Vagina (tissue), 2 donors: Measurements from ENCODE around the gene BRSK2. TPM values are rescaled to one million over a fixed set of nuclear protein-coding genes. Genes with fewer than 3 reads are reported as not detected.

ENCODE experiments used
- DNase-seq, 2 donors: peaks; one replicate each; pipeline ENCODE4 v3.0.0-alpha.2; 2017; ENCODE audit errors: extremely low spot score in 2 of 2
- H3K27ac ChIP-seq: fragments of 200-600 bp; sonication (generic); one replicate; pipeline ENCODE4 v1.5.1; 2019
- H3K27me3 ChIP-seq: fragments of 200-600 bp; sonication (generic); one replicate; pipeline ENCODE4 v1.5.1; 2019
- H3K36me3 ChIP-seq, 2 donors: fragments of 200-600 bp; sonication (generic); one replicate each; pipeline ENCODE4 v1.5.1; 2017 to 2019
- H3K4me1 ChIP-seq: fragments of 200-600 bp; sonication (generic); one replicate; pipeline ENCODE4 v1.5.1; 2019
- H3K4me3 ChIP-seq, 2 donors: fragments of 200-600 bp; sonication (generic); 1 replicate in 1 of 2; 2 replicates in 1 of 2; pipeline ENCODE4 v1.5.1; 2016 to 2019
- H3K9me3 ChIP-seq: fragments of 200-600 bp; sonication (generic); one replicate; pipeline ENCODE4 v1.5.1; 2019
- POLR2A ChIP-seq, 2 donors: fragments of 450-650 bp; IDR thresholded peaks; one replicate each; pipeline ENCODE4 v1.6.1; 2017; ENCODE audit warnings: antibody characterized with exemption in 2 of 2, mild to moderate bottlenecking in 2 of 2, moderate library complexity in 2 of 2
- POLR2AphosphoS5 ChIP-seq, 2 donors: sonication (generic); formaldehyde crosslinking; IDR thresholded peaks; one replicate each; pipeline ENCODE4 v1.9.0; 2017; ENCODE audit warnings: antibody characterized with exemption in 2 of 2, mild to moderate bottlenecking in 2 of 2, low read depth in 1 of 2; ENCODE audit not compliant: insufficient read depth in 1 of 2
- intact Hi-C: fragments of 100-400 bp; cut with DNase I; formaldehyde crosslinking; loops from one replicate; pipeline ENCODE4 v1.15.1; 2023
- total RNA-seq: library from RNA; depleted of rRNA; stranded (reverse); fragments of >200 nt; gene quantifications from one replicate; pipeline ENCODE4 v1.2.3, GENCODE V29; 2016
- TF ChIP-seq, protein P1 (sequence below), 3 experiments: fragments of 450-650 bp in 2 of 3; fragments of 200-600 bp in 1 of 3; sonication (generic) in 1 of 3; IDR thresholded peaks; one replicate each; pipeline ENCODE4 v1.5.1; 2017 to 2019; ENCODE audit warnings: antibody characterized with exemption in 3 of 3, mild to moderate bottlenecking in 2 of 3, moderate library complexity in 2 of 3

BRSK2 gene
- total RNA-seq, 1 donor from 2014 or later, result 3.9 TPM

DNA sequence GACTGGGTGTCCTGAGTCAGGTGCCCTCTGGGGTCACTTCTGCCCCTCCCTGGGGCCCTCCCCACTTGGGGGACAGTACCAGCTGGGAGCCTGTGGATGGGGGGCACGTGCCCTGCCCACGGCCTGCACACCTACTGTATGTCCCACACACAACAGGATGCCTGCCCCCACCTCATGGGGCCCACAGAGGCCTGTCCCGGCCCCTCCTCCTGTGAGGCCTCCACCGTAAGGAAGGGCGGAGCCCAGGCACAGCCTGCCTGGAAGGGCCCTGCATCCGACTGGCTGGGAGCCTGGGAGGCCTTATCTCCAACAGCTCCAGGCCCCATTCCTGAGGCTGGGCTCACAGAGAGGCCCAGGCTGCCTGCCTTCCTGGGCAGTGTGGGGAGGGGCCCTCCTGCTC is 47.8 kb downstream of the BRSK2 start:
- no peak for TF ChIP-seq POLR2A (IDR thresholded peaks at IDR 0.05)
- TF ChIP-seq, protein P1, sequence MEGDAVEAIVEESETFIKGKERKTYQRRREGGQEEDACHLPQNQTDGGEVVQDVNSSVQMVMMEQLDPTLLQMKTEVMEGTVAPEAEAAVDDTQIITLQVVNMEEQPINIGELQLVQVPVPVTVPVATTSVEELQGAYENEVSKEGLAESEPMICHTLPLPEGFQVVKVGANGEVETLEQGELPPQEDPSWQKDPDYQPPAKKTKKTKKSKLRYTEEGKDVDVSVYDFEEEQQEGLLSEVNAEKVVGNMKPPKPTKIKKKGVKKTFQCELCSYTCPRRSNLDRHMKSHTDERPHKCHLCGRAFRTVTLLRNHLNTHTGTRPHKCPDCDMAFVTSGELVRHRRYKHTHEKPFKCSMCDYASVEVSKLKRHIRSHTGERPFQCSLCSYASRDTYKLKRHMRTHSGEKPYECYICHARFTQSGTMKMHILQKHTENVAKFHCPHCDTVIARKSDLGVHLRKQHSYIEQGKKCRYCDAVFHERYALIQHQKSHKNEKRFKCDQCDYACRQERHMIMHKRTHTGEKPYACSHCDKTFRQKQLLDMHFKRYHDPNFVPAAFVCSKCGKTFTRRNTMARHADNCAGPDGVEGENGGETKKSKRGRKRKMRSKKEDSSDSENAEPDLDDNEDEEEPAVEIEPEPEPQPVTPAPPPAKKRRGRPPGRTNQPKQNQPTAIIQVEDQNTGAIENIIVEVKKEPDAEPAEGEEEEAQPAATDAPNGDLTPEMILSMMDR (IDR thresholded peaks at IDR 0.05), result no peak
- TF ChIP-seq POLR2AphosphoS5 (IDR thresholded peaks at IDR 0.05; ENCODE audit: insufficient read depth in 1 of 2, low read depth in 1 of 2), result no peak
- no peaks in the 10 kb centered on the region for H3K36me3 ChIP-seq
- H3K4me1 ChIP-seq, result no peaks in the 10 kb centered on the region
- no peak overlapping the region for H3K4me3 ChIP-seq
- H3K9me3 ChIP-seq, result no peaks in the 10 kb centered on the region
- intact Hi-C loops, result no loop called here
- H3K27me3 ChIP-seq, result no peaks in the 10 kb centered on the region
- DNase-seq, result no peak
- H3K27ac ChIP-seq, result no peak overlapping the region

DNA sequence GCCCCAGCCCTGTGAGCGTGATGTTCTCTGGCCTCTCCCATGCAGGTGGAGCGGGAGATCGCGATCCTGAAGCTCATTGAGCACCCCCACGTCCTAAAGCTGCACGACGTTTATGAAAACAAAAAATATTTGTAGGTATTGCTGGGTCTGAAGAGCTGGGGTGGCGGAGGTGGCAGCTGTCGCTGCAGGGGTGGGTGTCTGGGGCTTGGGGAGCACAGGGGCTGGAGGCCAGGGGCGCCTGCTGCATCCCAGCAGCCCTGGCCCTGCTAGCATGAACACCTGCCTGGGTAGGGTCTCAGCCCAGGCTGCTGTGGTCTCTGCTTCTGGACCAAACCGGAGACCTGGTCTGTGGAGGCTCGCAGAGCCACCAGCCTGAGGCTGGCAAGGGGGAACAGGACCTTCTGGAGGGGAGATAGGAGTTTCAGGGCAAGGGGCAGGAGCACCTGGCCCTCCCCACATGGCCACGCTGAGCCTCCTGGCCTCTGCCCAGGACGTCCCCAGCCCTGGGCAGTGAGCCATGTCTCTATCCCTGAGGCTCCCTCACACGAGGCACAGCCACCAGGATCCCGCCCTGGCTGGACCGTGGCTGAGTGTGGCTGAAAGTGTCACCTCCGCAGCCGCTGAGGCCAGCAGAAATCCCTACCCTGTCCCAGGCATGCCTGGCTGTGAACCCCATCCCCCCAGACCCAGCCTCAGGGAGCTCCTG is 48.7 kb downstream of the BRSK2 start:
- Histone ChIP-seq H3K27ac (no peak overlapping the region), H3K9me3 (no peaks in the 10 kb centered on the region), H3K4me1 (no peaks in the 10 kb centered on the region), H3K27me3 (no peaks in the 10 kb centered on the region), H3K36me3 (no peaks in the 10 kb centered on the region), H3K4me3 (no peak overlapping the region)
- DNase-seq, result no peak
- intact Hi-C loops, result no loop called here
- no peak for TF ChIP-seq POLR2A (IDR thresholded peaks at IDR 0.05)
- no peak for TF ChIP-seq POLR2AphosphoS5 (IDR thresholded peaks at IDR 0.05; ENCODE audit: insufficient read depth in 1 of 2, low read depth in 1 of 2)
- TF ChIP-seq, protein P1 (IDR thresholded peaks at IDR 0.05), result no peak

DNA sequence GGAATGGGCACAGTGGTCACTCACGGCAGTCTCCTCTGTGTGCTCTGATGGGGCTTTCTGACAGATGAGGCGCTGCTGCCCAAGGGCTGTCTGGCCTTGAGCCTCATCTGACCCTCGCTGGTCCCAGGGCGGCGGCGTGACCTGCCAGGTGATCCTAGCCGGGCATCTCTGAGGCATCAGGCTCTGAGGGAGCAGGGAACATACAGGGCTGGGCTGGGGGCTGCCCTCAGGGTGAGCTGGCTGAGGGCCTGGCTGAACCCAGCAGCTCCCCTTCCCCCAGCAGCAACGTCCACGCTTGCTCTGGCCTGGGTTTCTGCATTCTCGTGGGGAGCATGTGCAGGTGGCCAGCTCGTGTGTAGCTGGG is 49.2 kb downstream of the BRSK2 start:
- Histone ChIP-seq H3K4me1 (no peaks in the 10 kb centered on the region), H3K27me3 (no peaks in the 10 kb centered on the region), H3K4me3 (no peak overlapping the region), H3K27ac (no peak overlapping the region), H3K36me3 (no peaks in the 10 kb centered on the region), H3K9me3 (no peaks in the 10 kb centered on the region)
- no peak for TF ChIP-seq POLR2AphosphoS5 (IDR thresholded peaks at IDR 0.05; ENCODE audit: insufficient read depth in 1 of 2, low read depth in 1 of 2)
- TF ChIP-seq, protein P1 (IDR thresholded peaks at IDR 0.05), result no peak
- TF ChIP-seq POLR2A (IDR thresholded peaks at IDR 0.05), result no peak
- no peak for DNase-seq
- intact Hi-C loops, result no loop called here

DNA sequence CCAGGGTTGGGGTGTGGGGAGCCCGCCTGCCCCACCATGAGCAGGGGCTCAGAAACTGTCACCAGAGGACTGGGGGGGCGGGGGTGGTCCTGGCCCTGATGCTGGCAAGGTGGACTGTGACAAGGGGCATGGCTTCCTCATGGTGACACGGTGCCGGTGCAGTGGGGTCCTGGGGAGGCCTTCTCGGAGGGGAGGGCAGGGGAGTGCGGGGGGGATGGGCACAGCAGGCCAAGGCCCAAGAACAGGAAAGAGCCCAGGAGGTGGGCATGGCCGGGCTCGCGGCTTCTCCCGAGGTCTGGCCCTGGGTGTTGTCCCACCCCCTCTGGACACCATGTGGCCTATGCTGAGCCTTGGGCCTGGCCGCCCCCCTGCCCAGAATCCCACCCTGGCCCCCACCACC is 49.6 kb downstream of the BRSK2 start:
- TF ChIP-seq, protein P1 (IDR thresholded peaks at IDR 0.05), result no peak
- TF ChIP-seq POLR2A (IDR thresholded peaks at IDR 0.05), result no peak
- Histone ChIP-seq H3K27ac (no peak overlapping the region), H3K36me3 (no peaks in the 10 kb centered on the region), H3K4me1 (no peaks in the 10 kb centered on the region), H3K9me3 (no peaks in the 10 kb centered on the region), H3K27me3 (no peaks in the 10 kb centered on the region), H3K4me3 (no peak overlapping the region)
- intact Hi-C loops, result no loop called here
- DNase-seq, result no peak

DNA sequence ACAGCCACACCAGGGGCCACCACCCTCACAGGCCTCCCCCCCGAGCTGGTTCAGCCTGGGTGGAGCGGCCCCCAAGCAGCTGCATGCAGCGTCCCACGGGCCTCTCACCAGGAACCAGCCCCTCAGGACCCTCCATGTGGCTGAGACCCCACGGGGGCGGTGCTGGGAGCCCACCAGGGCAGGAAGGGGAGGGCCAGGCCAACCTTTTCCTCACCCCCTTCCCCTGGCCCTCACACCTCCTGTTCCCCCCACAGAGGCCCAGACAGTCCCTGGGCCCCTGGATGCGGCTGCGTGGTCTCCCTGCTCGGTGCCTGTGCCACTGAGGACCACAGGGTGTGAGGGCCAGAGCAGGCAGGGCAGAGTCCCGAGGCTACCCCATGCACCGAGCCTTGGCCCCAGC is 50.3 kb downstream of the BRSK2 start:
- DNase-seq, result no peak
- Histone ChIP-seq H3K36me3 (no peaks in the 10 kb centered on the region), H3K27me3 (no peaks in the 10 kb centered on the region), H3K4me1 (no peaks in the 10 kb centered on the region), H3K4me3 (no peak overlapping the region), H3K27ac (no peak overlapping the region), H3K9me3 (no peaks in the 10 kb centered on the region)
- intact Hi-C loops, result loop anchor here (10.0 kb wide), 1 partner anchor 355 kb away; no protein-coding TSS in a partner anchor
- TF ChIP-seq POLR2AphosphoS5 (IDR thresholded peaks at IDR 0.05; ENCODE audit: insufficient read depth in 1 of 2, low read depth in 1 of 2) (no peak), POLR2A (IDR thresholded peaks at IDR 0.05) (no peak)
- TF ChIP-seq, protein P1 (IDR thresholded peaks at IDR 0.05), result no peak
